Rectal smooth muscle tissue (tissue), 1 donor: ENCODE data around the gene TREML4.

Source experiments
- H3K27ac ChIP-seq: one replicate; pipeline ENCODE4 v1.7.0; 2013; ENCODE audit warnings: low read depth, low read length, inconsistent platforms
- H3K27me3 ChIP-seq: one replicate; pipeline ENCODE4 v1.7.0; 2013; ENCODE audit warnings: low read length; ENCODE audit not compliant: control insufficient read depth, insufficient read depth
- H3K36me3 ChIP-seq: one replicate; pipeline ENCODE4 v1.7.0; 2013; ENCODE audit warnings: low read length; ENCODE audit not compliant: control insufficient read depth, insufficient read depth
- H3K4me1 ChIP-seq: one replicate; pipeline ENCODE4 v1.7.0; 2013; ENCODE audit warnings: low read length; ENCODE audit not compliant: control insufficient read depth, insufficient read depth
- H3K4me3 ChIP-seq: one replicate; pipeline ENCODE4 v1.7.0; 2013; ENCODE audit warnings: low read length
- H3K9ac ChIP-seq: one replicate; pipeline ENCODE4 v1.7.0; 2013; ENCODE audit warnings: low read length

The TREML4 gene

DNA sequence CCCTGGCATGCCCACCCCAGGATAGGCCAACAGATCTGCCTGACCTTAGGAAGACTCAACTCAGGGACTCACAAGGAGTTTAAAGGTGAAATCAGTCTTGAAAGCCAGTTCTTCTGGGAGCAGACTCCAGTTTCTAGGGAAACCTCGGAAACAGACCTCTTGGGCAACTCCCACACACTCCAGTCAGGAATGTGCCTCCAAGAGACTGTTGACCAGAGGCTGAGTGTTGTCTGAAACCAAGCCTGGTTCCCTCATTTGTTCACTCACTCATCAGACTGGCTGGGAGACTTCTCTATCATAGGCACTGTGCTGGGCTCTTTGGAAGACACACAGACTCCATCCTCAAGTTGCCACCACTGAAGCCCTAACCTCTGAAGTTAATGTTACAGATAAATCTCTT, 56.6 kb downstream of the TREML4 start:
- no peak overlapping the region for H3K4me3 ChIP-seq
- no peak overlapping the region for H3K27ac ChIP-seq
- no peaks in the 10 kb centered on the region for H3K27me3 ChIP-seq
- H3K9ac ChIP-seq, result no peak overlapping the region
- no peaks in the 10 kb centered on the region for H3K4me1 ChIP-seq
- H3K36me3 ChIP-seq, result no peaks in the 10 kb centered on the region

DNA sequence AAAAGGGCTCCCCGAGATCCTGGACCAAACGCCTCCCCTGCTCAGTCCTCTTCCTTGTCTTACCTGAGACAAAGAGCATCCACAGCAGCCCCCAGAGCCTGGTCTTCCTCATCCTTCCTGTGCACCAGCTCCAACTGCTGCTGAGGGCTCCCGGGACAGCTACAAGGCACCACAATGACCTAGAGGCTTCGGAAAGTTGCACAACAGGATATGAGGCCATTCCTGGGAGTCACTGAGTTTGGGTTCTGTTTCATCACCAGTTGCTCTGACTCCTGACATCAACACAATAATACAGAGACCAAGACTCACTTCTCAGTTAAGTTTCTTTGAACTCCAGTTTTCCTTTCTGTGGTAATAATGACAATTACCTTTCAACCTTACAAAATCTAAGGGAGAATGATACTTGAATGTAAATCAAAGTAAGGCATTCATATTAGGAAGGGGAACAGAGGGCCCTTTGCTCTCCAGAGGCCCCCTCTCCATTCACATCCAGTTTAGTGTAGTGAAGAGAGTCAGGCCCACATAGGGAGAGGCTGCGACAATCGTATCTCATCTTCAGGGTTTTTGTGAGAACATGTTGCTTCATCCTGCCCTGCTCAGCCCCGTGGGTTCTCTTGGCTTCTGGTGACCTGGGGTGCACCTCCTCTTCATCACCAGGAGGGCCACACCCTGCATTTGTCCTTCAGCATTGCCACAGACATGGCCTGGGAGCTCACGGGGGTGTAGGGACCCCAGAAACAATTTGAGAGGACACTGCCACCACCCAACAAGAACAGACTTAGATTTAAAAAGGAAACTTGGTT, 58.6 kb downstream of the TREML4 start, which contains the start of gene TREM1:
TREM1 (minus strand) TSS at position 139 of the 803 bp plus-strand sequence; CDS start at position 112, 27 bp downstream.
- Histone ChIP-seq H3K36me3 (no peaks in the 10 kb centered on the region), H3K9ac (no peak within 1 kb of the TSS), H3K27me3 (no peaks in the 10 kb centered on the region), H3K4me1 (no peaks in the 10 kb centered on the region), H3K4me3 (no peak within 1 kb of the TSS), H3K27ac (no peak within 1 kb of the TSS)

- Histone ChIP-seq H3K4me1 (no peaks in the 10 kb centered on the region), H3K4me3 (no peak overlapping the region), H3K9ac (no peak overlapping the region), H3K27ac (no peak overlapping the region), H3K27me3 (no peaks in the 10 kb centered on the region), H3K36me3 (no peaks in the 10 kb centered on the region)
Measured at GRCh38 chr6:41288030-41288753, 60.0 kb downstream of the TREML4 start.
